A204.1 (cell line): ENCODE measurements around the gene KCTD20.
"Not testable (repeated sequence)": the region's sequence is repeated elsewhere in the genome, so short reads cannot be mapped to it uniquely, and the experiment has no call there.

ENCODE experiments used
- FAIRE-seq: peaks from 2 replicates; lab custom pipeline; 2012; peaks lifted over from hg19 to GRCh38; lab: Jason Lieb, UNC

Gene KCTD20

DNA sequence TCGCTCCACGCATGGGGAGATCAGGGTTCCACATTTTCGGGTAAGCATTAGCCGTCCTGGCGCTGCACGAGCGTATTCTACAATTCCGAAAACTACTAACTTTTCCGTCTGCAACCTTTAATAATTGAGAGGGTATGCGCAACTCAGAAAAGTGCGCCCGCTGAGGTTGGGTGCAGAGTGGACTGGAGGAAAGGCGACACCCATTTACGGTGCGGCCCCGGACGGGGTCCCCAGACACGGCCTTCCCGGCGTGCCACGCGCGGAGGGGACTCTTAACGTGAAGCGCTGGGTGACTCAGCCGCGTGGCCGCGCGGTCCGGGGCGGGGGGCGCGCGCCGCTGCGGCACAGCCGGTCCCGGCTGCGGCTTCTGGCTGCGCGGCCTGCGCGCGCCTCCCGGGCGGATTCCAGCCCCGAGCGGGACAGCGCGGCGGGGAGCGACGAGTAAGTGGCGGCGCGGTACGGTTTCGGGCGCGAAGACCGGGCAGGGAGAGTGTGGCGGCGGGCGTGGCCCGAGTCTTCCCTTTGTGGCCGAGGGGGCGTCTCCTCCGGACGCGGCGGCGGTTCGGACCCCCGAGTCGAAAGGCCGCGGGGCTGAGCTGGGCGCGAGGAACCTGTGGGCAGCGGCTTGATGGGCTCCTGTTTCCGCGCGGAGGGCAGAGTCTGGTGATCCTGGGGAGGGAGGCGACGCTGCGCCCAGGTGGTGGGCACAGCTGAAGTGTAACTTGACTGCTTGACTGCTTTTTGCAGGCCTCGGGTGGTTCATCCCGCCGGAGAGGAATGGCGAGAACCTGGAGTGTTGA is at the start of gene KCTD20, which contains the start of gene PXT1:
Gene KCTD20, plus strand, starts transcription at position 330 of the 800 bp plus-strand sequence. CDS start 27,098 bp downstream, outside the sequence.
Gene PXT1, minus strand, starts transcription at position 184 of the 800 bp plus-strand sequence. CDS start 16,772 bp downstream, outside the sequence.
- no peak for FAIRE-seq

DNA sequence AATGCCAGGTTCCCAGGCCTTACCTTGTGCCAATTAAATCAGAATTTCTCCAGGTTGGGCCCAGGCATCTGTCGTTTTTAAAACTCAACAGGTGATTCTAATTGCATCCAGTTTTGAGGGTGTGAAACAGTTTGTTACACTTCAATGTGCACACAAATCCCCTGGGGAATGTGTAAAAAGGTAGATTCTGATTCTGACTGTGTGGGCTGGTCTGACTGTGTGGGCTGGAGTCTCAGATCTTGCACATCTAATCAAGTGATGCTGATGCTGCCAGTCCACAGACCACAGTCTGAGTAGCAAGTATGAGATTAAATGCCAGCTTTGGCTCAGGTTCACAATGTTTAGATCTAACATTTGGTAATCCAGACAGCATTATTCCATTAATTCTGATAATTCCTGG is 42.8 kb upstream of the KCTD20 start:
- FAIRE-seq, result no peak

DNA sequence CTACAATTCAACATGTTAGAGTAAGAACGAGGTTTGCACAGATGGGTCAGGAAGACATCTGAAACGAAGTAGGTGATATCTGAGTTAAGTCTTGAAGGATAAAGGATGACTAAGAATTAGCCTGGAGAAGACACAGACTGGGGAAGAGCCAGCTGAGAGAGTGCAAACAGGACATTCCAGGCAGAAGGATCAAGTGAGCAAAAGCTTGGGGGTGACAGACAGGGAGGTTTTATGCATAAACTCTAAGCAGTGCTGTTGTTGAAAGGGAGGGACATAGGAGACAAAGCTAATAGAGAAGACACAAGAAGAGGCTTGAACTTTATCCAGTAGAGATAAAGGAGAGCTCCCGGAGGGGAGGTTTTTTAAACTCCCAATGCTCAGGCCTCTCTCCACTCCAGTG is 40.3 kb upstream of the KCTD20 start:
- no peak for FAIRE-seq

DNA sequence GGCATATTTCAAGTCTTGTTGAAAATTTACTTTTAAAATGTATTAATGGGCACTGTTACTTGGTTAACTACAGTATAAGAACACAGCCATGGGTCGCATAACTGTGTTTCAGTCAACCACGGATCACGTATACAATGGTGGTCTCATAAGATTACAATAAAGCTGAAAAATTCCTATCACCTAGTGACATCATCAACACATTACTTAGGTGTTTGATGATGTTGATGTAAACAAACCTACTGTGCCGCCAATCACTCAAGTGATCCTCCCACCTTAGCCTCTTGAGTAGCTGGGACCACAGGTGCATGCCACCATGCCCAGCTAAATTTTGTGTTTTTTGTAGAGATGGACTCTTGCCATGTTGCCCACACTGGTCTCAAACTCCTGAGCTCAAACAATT is 38.6 kb upstream of the KCTD20 start:
- no peak for FAIRE-seq

DNA sequence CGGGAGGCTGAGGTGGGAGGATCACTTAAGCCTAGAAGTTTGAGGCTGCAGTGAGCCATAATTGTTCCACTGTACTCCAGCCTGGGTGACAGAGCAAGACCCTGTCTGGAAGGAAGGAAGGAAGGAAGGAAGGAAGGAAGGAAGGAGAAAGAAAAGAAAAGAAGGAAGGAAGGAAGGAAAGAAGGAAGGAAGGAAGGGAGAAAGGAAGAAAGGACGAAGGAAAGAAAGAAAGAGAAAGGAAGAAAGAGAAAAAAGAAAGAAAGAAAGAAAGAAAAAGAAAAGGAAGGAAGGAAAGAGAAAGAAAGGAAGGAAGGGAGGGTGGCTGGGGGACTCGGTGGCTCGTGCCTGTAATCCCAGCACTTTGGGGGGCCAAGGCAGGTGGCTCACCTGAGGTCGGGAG is 33.1 kb upstream of the KCTD20 start:
- FAIRE-seq, result not testable (repeated sequence)

DNA sequence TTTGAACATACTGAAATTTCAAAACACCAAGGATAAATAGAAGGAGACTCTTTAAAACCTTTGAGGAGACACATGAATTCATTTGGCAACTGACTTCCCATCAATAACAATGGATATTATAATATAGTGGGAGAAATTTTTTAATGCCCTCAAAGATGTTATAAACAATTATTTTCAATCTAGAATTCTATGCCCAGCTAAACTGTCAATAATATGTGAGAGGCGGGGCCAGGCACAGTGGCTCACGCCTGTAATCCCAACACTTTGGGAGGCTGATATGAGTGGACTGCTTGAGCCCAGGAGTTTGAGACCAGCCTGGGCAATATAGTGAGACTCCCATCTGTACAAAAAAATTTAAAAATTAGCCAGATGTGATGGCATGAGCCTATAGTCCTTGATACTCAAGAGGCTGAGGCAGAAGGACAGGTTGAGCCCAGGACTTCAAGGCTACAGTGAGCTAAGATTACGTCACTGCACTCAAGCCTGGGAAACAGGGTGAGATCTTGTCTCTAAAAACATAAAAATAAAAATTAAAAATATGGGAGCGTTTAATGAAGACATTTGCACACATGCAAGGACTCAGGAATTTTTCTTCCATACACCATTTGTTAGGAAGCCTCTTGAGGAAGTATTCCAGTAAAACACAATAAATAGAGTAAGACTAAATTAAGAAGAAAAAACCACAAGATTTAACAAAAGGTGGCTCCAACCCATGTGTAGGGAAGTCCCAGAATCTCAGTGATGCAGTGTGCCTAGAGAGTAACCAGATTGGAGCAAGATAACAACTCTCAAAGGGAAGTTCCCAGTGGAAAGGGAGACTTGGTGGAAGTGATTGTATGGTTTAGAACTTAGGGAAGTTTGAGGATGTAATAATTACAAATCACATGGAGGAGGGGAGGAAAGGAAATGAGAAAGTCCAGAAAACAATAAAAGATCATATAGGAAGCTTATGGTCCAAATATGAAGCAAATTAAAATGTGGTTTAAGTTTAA is 29.0 kb upstream of the KCTD20 start:
- no peak for FAIRE-seq

DNA sequence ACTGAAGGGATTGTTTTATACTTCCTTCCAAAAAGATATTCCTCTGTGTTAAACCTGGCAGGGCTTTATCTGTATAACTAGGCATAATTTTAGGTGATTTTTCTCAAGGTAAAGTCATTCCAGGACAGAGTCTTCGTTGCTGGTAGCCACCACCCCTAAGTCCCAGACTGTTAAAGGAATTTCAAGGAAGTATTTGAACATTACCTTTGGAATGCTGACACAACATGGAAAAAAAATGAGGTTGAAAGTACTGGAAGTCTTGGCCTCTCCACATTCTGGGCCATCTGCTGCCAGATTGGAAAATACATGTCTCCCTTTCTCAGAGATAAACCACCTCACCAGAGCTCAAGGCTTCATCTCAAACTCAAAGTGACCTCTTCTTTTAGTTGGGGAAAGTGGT is 28.3 kb upstream of the KCTD20 start:
- no peak for FAIRE-seq

DNA sequence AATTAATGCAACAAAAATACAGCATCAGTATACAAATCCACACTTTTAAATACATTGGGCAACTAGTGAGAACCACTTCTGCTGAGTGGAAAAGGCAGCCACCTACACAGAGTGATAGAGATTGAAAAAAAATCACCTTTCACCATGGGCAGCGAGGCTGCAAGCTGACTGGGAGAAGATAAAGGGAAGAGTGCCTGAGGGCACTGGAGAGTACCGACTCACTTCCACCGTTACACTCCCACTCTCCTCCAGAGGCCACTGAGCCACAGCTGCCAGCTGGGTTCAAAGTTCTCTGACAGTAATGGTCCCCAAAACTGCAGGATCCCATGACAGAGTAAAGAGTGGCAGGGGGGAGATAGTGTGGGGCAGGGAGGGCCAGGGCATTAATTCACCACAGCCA is 24.2 kb upstream of the KCTD20 start:
- FAIRE-seq, result no peak

DNA sequence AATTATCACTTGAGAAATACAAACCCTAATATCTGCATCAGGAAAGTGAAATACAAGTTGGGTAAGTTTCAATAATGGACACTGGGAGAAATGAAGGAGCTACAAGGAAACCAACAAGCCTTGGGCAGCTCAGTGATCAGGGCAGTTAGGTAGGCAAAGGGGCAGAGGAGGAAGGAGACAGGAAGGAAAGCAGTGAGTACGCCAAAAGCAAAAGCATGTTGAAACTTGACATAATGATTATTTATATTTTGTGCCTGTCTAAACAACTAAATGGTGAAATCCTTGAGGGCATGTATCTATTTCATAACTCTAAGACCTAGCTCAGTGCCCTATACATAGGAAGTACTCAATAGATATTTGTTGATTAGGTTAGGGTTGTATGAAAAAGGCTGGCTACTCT is 23.5 kb upstream of the KCTD20 start:
- no peak for FAIRE-seq

DNA sequence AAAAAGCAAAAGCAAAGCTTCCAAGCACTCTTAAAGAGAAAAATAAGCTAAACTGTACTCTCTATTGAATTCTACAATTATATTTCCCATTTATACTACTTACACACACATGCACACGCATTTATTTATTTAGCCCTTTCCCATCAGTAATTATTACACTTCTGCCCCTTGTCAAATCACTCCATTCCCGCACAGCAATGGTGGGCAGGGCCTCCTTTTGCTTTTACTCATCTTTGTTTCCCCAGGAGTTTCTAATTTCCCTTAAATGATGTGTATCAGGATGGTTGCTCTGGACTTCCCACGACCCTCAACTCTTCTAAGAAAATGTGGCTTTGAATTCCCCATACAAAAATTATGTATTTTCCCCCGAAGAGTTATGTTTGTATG is 20.1 kb upstream of the KCTD20 start:
- no peak for FAIRE-seq

DNA sequence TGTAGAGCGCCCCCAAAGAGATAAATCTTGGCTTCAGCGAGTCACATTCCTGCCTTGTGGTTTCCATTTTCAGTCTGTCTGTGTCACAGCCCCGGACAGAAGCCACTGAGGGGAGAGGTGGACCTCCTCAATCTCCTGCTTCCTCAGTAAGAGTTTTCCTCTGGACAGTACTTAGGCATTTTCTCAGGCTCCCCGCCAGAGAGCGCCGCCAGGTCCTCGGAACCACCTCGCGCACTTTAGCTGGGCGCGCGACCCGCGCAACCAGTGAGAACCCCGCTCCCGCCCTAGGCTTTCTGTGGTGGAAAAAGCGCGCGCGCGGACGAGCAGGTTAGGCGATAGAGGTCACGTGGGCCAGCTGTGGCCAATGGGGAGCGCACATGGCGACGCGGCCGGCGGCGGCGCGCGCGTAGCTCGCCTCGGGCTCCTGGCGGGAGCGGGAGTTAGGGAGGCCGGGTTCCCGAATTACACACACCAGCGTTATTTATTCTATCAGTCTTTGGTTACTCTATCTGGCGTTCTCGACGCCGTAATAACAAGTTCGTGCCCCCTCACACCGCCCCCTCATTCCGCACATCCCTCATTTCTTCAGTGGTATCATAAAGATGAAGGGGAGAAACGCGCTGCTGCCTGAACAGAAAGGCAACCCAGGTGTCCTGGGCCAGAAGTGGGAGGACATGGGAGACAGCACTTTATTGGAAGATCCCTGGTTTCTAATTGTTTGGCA is 19.5 kb upstream of the KCTD20 start:
- FAIRE-seq, result peak; percentile 89

DNA sequence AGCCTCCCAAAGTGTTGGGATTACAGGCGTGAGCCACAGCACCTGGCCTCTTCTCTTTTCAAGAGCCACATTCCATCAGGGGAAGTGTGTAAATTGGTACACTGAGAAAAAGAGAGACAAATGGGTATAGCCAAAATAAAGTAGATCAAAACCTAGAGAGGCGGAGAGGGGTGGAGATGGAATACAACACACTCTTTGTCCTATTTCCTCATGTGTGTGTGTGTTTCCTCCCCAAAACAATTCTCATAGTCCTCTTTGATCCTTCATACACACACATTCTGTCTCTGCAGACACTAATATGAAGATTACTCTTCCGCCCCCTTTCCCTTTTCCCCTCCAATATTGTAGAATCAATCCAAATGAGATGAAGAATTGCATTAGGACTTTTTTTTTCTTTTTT is 16.2 kb upstream of the KCTD20 start:
- no peak for FAIRE-seq

DNA sequence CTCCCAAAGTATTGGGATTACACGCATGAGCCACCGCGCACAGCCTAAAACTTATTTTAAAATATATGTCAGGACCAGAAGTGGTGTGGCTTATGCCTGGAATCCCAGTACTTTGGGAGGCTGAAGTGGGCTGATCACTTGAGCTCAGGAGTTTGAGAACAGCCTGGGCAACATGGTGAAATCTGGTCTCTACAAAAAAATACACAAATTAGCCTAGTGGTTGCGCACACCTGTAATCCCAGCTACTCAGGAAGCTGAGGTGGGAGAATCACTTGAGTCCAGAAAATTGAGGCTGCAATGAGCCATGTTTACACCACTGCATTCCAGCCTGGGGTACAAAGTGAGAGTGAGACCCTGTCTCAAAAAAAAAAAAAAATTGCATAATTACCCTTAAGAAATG is 13.9 kb upstream of the KCTD20 start:
- no peak for FAIRE-seq

DNA sequence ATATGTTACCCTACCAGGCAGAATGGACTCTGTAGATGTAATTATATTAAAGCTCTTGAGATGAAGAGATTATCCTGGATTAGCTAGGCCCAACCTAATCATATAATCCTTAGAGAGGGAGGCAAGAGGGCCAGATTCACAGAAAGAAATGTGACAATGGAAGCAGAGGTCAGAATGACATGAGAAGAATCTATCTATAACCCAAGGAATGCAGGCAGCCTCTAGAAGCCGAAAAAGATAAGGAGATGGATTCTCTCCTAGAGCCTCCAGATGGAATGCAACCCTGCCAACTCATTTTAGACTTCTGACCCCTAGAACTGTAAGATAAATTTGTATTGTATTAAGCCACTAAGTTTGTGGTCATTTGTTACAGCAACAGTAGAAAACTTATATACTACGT is 12.4 kb upstream of the KCTD20 start:
- FAIRE-seq, result no peak

DNA sequence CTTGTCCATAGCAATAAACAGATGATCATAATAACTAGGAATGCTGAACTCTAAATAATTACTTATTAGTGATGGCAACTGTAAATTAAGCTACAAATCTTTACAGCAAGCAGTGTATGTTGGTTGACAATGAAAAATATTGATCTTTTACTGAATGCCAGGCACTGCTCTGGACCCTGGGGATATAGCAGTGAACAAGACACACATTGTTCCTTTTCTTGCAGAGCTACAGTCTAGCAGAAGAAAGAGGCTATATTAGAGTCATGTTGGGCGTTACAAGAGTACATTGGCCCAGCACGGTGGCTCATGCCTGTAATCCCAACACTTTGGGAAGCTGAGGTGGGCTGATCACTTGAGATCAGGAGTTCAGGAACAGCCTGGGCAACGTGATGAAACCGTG is 11.6 kb upstream of the KCTD20 start:
- no peak for FAIRE-seq

DNA sequence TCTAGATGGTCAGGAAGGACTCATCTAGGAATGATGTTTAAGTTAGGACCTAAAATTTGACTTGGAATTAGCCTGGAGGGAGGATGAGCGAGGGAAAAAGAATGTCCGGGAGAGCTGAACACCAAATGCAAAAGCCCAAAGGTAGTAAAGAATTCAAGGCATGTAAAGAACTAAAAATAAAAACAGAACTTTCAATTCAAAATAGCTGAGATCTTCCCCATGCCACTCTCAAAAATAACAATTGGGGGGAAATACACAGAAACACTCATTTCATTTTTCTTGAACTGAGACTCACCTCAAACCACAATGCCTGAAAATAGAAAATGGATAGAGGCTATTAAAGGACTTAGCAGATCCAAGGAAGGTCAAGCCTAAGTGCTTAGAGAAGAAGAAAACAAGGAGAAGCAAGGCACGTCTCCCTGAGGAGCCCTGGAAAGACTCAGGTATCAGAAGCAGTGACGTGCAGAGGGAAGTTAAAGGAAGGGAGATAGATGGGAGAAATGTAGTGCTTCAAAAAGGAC is 10.6 kb upstream of the KCTD20 start:
- no peak for FAIRE-seq

DNA sequence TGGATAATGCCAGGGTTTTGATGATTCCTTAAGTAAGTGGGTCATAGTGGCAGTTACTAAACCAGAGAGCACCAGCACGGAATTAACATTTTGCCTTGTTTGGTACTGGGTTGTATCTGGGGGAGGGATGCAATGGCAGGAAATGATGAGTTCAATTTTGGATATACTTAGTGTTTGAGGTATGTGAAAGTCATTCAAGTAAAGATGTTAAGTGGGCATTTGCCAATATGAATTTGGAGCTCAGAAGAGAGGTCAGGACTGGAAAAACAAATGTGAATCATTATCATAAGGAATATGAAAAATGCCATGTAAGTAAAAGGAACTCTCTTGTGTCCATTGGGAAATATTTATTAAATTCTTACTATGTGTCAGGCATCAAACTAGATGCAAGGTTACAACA is 6.3 kb upstream of the KCTD20 start:
- FAIRE-seq, result no peak

DNA sequence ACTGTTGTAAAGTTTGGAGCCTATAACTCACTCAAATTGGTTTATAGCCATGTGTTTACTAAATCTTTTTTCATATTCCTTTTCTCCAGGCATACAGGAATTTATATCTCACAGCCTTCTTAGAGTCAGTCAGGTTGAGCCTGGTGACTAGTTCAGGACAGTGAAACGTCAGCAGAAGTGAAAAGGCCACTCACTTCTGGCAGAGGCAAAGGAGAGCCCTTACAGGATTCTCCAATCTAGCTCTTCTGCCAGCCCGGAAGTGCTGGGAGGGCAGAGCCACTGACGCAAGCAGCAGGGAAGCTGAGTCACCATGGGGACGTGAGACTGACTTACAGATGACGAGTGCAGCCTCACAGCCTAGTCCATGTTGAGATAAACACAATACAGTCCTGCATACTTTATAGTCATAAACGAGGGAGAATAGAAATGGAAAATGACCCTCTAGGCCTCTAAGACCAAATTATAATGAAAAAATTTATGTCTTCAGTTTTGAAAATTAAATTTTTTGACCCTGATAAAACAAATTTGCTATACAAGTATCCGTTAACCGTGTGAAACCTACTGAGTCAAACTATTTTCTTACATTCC is 1.4 kb upstream of the KCTD20 start:
- peak; percentile 84 for FAIRE-seq

DNA sequence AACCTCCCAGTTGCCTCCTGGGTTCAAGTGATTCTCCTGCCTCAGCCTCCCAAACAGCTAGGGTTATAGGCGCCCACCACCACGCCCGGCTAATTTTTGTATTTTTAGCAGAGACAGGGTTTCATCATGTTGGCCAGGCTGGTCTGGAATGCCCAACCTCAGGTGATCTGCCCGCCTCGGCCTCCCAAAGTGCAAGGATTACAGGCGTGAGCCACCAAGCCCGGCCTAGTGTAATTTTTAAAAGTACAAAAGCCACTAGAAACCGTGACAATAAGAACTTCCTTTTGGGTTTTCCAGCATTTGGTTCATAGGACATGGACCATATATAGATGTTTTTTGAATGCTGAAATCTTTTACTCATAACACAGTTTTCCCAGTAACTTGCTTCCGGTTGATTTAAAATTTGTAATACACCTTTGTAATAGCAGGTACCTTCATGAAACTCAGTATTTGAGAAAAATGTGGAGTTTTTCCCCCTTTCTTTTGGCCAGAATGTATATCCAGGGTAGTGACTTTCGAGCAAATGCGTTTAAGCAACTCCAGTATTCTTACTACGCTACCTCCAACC is 613 bp upstream of the KCTD20 start:
- no peak for FAIRE-seq

DNA sequence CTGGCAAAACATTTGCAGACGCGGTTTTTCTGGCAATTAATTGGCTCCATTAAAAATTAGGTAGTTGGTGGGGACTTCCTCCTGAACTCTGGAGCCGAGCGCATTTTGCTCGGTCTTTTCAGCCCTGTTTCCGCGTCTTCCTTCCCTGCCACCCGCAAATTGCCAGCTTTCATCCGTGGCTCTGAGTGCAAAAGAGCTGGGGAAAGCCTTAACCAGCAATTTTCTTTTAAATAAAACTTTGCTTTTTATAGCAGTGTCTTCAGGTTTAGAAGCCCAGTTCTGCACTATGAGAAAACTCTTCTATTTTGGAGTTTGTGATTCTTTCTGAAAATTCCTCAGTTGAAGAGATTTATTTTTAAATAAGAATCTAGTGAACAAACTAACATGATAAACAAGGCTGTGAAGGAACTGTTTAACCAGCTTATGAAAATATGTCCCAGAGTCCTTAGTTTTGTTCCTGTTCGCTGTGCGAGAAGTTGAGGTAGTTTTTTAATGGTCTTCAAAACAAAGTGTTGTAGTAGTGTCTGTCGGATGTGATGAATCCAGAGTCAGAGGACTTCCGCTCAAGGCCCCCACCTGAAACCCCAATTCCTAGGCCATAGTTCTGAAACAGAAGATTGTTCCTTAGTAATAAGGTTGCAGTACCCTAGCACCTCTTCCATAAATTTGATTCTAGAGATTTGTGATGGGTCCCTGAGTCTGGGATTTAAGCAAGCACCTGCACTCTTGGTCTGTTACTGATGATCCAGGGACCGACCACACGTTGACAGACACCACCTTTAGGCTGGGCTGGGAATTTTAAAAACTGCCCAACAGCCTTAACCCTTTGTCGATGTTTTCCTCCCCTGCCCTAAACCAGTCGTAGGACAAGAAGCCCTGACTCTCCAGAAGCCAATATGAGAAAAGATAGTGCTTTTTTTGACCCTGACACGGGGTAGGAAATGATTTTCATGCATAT is 950 bp downstream of the KCTD20 start:
- no peak for FAIRE-seq
